ENCODE measurements around the gene ZNF787.

GRCh38 chr19:56053596-56053995, 67.5 kb downstream of the ZNF787 start:
- TF ChIP-seq, protein P1, sequence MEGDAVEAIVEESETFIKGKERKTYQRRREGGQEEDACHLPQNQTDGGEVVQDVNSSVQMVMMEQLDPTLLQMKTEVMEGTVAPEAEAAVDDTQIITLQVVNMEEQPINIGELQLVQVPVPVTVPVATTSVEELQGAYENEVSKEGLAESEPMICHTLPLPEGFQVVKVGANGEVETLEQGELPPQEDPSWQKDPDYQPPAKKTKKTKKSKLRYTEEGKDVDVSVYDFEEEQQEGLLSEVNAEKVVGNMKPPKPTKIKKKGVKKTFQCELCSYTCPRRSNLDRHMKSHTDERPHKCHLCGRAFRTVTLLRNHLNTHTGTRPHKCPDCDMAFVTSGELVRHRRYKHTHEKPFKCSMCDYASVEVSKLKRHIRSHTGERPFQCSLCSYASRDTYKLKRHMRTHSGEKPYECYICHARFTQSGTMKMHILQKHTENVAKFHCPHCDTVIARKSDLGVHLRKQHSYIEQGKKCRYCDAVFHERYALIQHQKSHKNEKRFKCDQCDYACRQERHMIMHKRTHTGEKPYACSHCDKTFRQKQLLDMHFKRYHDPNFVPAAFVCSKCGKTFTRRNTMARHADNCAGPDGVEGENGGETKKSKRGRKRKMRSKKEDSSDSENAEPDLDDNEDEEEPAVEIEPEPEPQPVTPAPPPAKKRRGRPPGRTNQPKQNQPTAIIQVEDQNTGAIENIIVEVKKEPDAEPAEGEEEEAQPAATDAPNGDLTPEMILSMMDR (IDR thresholded peaks at IDR 0.05): no peak
- no peak for TF ChIP-seq POLR2A (IDR thresholded peaks at IDR 0.05)

Data from testis (tissue), 2 donors.